Mesothelial cell of epicardium (in vitro differentiated cells): Measurements from ENCODE around the gene HOXD4. TPM values are rescaled to one million over a fixed set of nuclear protein-coding genes. Genes with fewer than 3 reads are reported as not detected.

ENCODE experiments used
- DNase-seq, 2 experiments: peaks; one replicate each; pipeline ENCODE4 v3.0.0; 2021; ENCODE audit warnings: low spot score in 2 of 2; ENCODE audit not compliant: unreplicated experiment in 2 of 2
- H3K27ac Mint-ChIP-seq: 2 replicates; pipeline ENCODE4 v1.8.0; 2021; ENCODE audit warnings: mixed read lengths
- H3K27me3 Mint-ChIP-seq: 2 replicates; pipeline ENCODE4 v1.8.0; 2021; ENCODE audit warnings: low read depth, mixed read lengths
- H3K36me3 Mint-ChIP-seq: 2 replicates; pipeline ENCODE4 v1.8.0; 2021; ENCODE audit warnings: mixed read lengths
- H3K4me1 Mint-ChIP-seq: 2 replicates; pipeline ENCODE4 v1.8.0; 2021; ENCODE audit warnings: mixed read lengths
- H3K4me3 Mint-ChIP-seq: 2 replicates; pipeline ENCODE4 v1.8.0; 2021; ENCODE audit warnings: mild to moderate bottlenecking, moderate library complexity, mixed read lengths
- H3K9me3 Mint-ChIP-seq: 2 replicates; pipeline ENCODE4 v1.8.0; 2021; ENCODE audit warnings: mixed read lengths
- total RNA-seq: library from RNA; stranded (reverse); gene quantifications from 3 replicates; pipeline ENCODE4 v1.2.1, GENCODE V29; 2021
- TF ChIP-seq, protein P1 (sequence below): fragments of 200-600 bp; sonication (generic); IDR thresholded peaks from one replicate; pipeline ENCODE4 v1.5.0; 2021; ENCODE audit warnings: antibody characterized with exemption; ENCODE audit not compliant: unreplicated experiment

HOXD4 gene
- total RNA-seq, 1 donor from 2014 or later: 0.67 TPM

DNA sequence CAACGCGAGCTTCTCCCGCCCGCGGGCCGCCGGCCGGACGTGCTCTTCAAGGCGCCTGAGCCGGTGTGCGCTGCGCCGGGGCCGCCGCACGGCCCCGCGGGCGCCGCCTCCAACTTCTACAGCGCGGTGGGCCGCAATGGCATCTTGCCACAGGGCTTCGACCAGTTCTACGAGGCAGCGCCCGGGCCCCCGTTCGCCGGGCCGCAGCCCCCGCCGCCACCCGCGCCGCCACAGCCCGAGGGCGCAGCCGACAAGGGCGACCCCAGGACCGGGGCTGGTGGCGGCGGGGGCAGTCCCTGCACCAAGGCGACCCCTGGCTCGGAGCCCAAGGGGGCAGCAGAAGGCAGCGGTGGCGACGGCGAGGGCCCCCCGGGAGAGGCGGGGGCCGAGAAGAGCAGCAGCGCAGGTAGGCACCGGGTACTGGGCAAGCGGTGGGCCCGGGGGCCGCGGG lies 43.6 kb upstream of the HOXD4 start:
- DNase-seq: no peak
- H3K36me3 Mint-ChIP-seq: no peaks in the 10 kb centered on the region
- peaks cover 21% of the 10 kb centered on the region for H3K4me1 Mint-ChIP-seq
- no peak overlapping the region for H3K4me3 Mint-ChIP-seq
- TF ChIP-seq, protein P1, sequence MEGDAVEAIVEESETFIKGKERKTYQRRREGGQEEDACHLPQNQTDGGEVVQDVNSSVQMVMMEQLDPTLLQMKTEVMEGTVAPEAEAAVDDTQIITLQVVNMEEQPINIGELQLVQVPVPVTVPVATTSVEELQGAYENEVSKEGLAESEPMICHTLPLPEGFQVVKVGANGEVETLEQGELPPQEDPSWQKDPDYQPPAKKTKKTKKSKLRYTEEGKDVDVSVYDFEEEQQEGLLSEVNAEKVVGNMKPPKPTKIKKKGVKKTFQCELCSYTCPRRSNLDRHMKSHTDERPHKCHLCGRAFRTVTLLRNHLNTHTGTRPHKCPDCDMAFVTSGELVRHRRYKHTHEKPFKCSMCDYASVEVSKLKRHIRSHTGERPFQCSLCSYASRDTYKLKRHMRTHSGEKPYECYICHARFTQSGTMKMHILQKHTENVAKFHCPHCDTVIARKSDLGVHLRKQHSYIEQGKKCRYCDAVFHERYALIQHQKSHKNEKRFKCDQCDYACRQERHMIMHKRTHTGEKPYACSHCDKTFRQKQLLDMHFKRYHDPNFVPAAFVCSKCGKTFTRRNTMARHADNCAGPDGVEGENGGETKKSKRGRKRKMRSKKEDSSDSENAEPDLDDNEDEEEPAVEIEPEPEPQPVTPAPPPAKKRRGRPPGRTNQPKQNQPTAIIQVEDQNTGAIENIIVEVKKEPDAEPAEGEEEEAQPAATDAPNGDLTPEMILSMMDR: no peak
- H3K9me3 Mint-ChIP-seq: no peaks in the 10 kb centered on the region
- peaks cover 90% of the 10 kb centered on the region for H3K27me3 Mint-ChIP-seq
- no peak overlapping the region for H3K27ac Mint-ChIP-seq

DNA sequence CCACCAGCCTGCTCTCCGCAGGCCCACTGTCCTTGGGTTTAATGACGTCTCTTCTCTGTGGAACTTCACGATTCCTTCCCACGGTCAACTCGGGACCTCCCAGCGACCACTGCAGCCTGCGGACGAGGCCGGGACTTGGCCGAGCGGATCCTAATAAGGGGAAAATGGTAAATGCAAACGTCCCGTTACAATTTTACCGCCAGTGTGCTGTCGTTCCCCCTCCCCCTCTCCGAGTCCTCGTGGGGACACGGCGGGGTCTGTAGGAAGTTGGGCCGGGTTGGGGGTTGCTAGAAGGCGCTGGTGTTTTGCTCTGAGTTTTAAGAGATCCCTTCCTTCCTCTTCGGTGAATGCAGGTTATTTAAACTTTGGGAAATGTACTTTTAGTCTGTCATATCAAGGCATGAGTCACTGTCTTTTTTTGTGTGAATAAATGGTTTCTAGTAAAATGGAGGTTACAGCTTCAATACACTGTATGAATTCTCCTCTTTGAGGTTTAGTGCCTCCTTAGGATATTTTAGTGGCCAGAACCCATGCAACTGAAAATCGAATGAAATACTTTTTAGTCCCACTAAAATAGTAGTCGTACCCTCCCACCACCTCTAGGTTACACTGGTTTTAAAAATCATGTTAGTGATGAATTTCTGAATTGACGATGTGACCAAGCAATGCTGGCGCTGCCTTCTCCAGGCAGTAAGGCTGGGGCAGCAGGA lies 42.0 kb upstream of the HOXD4 start:
- TF ChIP-seq, protein P1: no peak
- Mint-ChIP-seq H3K9me3 (no peaks in the 10 kb centered on the region), H3K36me3 (no peaks in the 10 kb centered on the region), H3K27ac (no peak overlapping the region), H3K27me3 (peaks cover 90% of the 10 kb centered on the region), H3K4me3 (peak overlapping the region; percentile 25), H3K4me1 (peaks cover 17% of the 10 kb centered on the region)
- no peak for DNase-seq

DNA sequence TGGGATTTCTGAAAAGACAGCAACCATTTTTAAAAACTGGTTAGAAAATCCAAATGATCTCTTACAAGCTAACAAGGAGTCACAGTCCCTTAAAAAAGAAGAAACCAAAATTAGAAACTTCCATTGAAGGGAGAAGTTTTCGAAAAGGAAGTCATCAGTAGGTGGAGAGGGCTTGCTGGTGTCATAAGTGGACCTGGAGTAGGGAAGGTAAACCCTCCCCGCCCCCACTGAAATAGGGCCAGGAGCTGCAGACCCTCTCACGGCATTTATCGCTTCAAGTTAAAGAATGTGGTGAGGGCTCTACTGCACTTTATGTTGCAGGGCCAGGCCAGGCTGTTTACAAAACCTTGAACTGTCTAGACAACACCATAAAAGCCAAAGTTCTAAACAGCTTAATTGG lies 41.4 kb upstream of the HOXD4 start:
- peaks cover 12% of the 10 kb centered on the region for H3K4me1 Mint-ChIP-seq
- no peaks in the 10 kb centered on the region for H3K9me3 Mint-ChIP-seq
- DNase-seq: no peak
- no peak overlapping the region for H3K4me3 Mint-ChIP-seq
- no peaks in the 10 kb centered on the region for H3K36me3 Mint-ChIP-seq
- peaks cover 90% of the 10 kb centered on the region for H3K27me3 Mint-ChIP-seq
- TF ChIP-seq, protein P1: peak; percentile 35
- no peak overlapping the region for H3K27ac Mint-ChIP-seq

DNA sequence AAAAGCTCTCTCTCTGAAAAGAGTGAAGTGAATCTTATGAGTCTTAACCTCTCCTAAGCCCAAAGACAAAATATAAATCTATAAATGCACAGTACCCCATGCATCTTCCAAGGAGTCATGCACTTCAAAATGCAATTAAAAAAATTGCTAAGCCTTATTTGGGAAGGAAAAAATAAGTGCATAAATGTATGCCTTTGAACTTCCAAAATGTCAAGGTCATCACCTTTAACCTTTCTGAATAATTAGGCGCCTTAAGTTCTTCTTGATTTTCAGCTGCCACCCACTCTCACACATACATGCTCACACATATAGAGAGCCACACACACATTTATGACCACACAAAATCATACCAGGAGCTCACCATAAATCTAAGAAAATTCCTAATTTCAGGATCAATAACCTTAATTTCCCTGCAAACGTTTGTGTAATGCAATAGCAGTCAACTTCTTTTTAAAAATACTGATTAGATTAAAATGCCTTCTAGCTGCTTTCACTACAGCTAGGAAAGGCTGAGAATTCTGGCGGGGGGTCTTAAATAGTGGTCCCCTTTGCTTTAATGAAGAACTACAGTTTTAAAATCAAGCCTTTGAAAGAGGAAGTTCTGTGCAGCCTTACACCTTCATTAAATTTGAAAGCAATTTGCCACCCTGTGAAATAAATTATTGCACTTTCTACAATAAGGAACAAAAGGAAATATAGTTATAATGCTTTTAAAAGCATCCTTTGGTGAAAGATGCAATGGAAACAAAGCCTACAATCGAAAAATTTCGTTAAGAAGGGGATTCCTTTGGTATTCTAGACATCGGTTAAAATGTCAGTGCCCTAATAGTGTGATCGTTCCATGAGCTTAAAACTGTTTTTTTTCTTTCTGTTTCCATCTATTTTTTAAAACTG lies 40.7 kb upstream of the HOXD4 start:
- Mint-ChIP-seq H3K27me3 (peaks cover 90% of the 10 kb centered on the region), H3K9me3 (no peaks in the 10 kb centered on the region), H3K27ac (no peak overlapping the region), H3K4me1 (peaks cover 10% of the 10 kb centered on the region), H3K4me3 (no peak overlapping the region), H3K36me3 (no peaks in the 10 kb centered on the region)
- no peak for DNase-seq
- TF ChIP-seq, protein P1: no peak

DNA sequence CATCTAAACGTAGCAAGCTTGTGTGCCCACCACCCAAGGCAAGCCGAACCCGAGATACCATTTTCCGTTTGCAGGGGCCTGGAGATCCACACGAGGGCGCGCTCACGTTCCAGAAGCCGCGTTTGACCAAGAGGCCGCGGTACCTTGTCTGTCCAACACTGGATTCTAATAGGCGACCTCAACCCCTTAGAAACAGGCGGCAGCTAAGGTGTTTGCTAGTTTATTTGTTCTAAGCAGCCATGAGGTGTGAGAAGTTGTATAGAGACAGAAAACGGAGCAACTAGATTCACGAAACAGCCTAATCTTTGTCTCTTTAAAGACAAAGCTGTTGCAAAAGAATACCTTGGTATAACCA lies 40.1 kb upstream of the HOXD4 start:
- Mint-ChIP-seq H3K36me3 (no peaks in the 10 kb centered on the region), H3K4me3 (no peak overlapping the region), H3K27ac (no peak overlapping the region), H3K9me3 (no peaks in the 10 kb centered on the region), H3K4me1 (peaks cover 8% of the 10 kb centered on the region), H3K27me3 (peaks cover 90% of the 10 kb centered on the region)
- TF ChIP-seq, protein P1: peak; percentile 45
- DNase-seq: no peak
